Hematopoietic multipotent progenitor cell treated with erythropoietin and hydrocortisone succinate and interleukin-3 and kit ligand, for 8 days (in vitro differentiated cells): ENCODE measurements around the gene FMN1.
"Not testable (repeated sequence)": the region's sequence is repeated elsewhere in the genome, so short reads cannot be mapped to it uniquely, and the experiment has no call there.

Experiments
- DNase-seq: peaks from one replicate; pipeline ENCODE4 v3.0.0-alpha.2; 2015

Gene FMN1

GRCh38 chr15:32873284-32874114 is 321.0 kb downstream of the FMN1 start:
- no peak for DNase-seq

- DNase-seq, result no peak
Measured at GRCh38 chr15:32872621-32873283, 321.8 kb downstream of the FMN1 start.

- no peak for DNase-seq
Measured at GRCh38 chr15:32871883-32872282, 322.6 kb downstream of the FMN1 start.

- no peak for DNase-seq
Measured at GRCh38 chr15:32870240-32871033, 324.1 kb downstream of the FMN1 start.

- DNase-seq, result no peak
Measured at GRCh38 chr15:32869776-32870175, 324.7 kb downstream of the FMN1 start.

- DNase-seq, result no peak
Measured at GRCh38 chr15:32867313-32867626, 327.2 kb downstream of the FMN1 start.

DNA sequence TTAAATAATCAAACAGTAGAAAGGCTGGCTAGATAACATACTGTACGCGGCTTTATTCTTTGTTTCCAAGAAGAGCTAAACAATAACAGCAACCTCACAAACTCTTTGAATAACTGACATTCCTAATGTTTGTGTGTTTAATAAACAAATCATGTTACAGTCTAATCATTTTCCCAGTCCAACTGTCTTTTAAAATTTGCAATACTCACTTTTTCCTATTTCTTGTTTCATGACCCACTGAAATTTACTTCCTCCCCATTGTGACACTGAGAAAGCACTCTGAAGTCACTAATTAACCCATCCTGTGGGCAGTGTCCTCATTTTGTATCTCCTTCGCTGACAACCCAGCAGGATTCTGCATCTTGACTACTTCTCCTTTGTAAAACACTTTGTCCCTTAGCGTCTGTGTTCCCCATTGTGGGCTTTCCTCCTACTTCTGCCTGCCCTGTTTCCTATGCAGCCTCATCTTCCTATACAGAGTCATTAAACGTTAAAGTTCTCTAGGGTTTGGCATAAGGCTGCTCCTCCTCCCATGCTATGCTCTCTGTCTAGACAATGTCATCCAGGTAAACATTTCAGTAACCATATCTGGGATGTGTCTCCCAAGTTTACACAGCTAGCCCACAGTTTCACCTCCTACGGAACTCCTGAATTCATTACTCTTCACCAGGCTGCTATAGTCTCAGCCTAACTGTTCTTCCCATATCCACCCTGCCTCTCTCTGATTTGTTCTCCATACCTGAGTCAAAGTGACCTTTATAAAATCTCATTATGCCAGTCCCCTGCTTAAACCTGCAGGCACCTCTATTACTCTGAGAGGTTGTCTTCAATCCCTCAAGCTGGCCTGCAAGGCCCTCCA is 327.8 kb downstream of the FMN1 start:
- no peak for DNase-seq

GRCh38 chr15:32864841-32865240 is 329.7 kb downstream of the FMN1 start:
- no peak for DNase-seq

DNA sequence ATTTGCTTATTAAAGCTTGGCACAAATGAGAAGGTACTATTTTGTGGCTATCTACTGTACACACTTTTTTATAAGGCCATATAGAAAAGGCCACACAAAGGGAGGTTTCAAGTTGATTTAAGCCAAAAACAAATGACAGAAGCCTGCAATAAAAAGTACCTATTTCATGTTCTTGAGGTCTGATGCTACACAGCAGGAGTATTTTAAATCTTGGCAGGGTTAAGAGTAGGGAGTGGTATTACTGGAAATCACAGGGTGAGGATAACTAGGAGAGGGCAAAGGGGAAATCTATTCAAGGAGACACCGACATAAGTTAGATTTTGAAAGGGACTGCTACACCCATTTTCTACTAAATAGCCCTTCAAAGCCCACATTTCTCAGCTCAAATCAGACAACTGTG is 330.5 kb downstream of the FMN1 start:
- DNase-seq, result no peak

DNA sequence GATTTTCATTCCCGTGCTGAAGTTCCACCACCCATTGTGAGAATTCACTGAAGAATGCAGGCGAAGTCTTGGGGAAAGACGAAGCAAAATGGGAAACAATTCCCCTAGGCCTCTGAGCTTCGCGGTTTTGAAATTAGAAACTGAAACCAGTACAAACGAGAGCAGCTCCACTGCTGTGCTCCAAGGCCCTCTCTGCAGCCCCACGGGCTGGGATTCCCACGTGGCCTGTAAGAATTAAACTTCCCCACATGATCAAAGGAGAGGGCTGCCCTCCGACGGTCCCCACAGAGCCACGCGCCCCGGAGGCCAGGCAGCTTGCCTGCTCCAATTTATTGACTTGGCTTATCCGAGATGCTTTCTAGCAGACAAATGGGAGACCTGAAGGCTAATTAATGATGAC is 332.8 kb downstream of the FMN1 start:
- DNase-seq, result no peak

DNA sequence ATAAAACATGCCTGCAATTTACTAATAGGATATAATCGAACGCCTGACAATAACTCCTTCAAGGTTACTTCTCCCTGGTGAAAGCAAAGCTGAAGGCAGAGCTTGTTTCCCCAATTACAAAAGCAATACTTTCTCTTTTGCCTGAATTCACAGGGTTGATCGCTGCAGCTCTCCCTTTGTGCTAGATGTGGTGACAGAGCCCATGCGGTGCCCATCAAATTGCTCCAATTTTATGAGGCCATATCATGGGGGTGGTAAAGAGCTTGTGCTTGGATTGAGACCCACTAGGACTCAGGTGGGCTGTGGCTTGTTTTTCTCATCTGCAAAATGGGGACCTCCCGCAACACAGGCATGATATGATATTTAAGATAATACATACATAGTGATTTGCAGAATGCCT is 333.3 kb downstream of the FMN1 start:
- DNase-seq, result no peak

DNA sequence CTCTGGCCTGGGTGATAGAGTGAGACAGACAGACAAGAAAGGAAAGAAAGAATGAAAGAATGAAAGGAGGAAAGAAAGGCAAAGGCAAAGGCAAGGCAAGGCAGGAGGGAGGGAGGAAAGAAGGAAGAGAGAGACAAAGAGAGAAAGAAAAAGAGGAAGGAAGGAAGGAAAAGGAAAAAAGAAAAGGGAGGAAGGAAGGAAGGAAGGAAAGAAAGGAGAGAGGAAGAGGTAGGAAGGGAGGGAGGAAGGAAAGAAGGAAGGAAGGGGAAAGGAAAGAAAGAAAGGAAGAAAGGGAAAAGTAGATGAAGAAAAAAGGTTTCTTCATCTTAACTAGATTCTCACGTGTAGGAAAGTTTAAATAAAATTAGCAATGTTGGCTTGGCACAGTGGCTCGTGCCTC is 334.5 kb downstream of the FMN1 start:
- no peak for DNase-seq

- DNase-seq, result no peak
Measured at GRCh38 chr15:32859251-32859650, 335.3 kb downstream of the FMN1 start.

GRCh38 chr15:32857732-32858131 is 336.8 kb downstream of the FMN1 start:
- DNase-seq, result no peak

- DNase-seq, result no peak
Measured at GRCh38 chr15:32856753-32857152, 337.8 kb downstream of the FMN1 start.

DNA sequence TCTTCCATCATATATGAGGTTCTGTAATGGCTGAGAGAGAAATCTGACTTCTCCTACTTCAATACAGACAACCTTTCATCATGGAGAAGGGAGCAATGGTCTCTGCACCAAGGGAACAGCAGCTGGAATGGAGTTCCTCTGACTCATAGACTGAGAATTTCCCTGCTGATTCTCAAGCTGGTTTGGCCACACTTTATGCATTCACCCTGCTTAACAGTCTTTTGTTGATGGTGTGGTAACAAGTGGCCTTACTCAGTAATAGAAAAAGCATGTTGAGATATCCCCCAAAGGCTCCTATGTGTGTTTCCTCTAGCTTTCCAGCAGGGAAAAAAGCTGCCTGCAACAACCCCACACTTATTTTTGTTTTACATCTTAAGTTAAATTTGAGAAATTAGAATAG is 338.6 kb downstream of the FMN1 start:
- no peak for DNase-seq

DNA sequence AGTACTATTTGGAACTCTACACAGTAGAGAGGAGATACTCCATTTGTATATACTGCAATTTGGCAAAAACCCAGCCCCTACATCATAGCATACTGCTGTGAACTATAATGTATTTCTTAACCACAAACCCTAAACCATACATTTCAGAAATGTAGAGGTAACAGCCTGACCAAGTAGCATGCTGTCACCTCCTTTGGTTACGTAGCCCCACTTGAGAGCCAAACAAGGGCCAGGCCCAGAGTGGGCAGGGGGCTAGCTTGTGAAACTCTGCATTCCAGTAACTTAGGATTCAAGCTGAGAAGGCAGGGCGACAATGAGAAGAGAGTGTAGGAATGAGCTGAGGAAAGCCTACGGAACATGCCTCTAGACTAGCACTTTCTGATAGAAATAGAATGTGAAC is 340.9 kb downstream of the FMN1 start:
- DNase-seq, result no peak

DNA sequence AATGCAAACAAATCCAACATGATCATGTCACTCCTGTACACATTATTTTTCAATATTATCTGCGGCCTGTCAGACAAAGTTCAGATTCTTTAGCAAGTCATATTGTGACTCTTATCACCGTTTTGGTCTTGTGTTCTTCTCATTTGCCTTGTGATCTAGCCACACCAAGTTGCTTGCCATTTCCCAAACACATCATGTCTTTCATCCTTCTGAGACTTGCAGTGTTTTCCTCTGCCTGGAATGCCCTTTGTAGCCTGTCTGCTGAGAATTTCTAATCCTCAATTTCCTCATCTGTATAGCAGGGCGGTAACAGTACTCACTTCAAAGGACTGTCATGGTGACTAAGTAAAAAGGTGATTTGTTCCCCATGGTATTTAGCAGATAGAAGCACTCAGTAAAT is 341.7 kb downstream of the FMN1 start:
- no peak for DNase-seq

GRCh38 chr15:32852017-32852416 is 342.5 kb downstream of the FMN1 start:
- DNase-seq, result no peak

DNA sequence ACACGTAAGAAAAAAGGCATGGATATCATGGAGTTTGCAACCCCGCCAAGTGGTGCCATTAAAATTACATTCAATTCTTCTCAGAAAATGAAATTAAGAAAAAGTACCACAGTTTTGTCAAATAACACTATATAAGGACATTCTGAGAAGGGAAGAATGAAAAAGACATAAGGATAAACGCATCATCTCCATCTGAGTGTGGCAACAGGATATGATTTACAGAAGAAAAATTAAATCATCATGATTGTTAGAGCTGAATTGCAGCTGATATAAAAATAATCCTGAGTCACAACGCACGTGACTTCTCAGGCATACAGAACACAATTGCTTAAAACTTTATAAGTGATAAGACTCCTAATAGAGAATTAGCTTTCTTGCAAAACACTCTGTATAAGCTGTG is 342.9 kb downstream of the FMN1 start:
- no peak for DNase-seq

GRCh38 chr15:32849769-32850668 is 344.5 kb downstream of the FMN1 start:
- no peak for DNase-seq

DNA sequence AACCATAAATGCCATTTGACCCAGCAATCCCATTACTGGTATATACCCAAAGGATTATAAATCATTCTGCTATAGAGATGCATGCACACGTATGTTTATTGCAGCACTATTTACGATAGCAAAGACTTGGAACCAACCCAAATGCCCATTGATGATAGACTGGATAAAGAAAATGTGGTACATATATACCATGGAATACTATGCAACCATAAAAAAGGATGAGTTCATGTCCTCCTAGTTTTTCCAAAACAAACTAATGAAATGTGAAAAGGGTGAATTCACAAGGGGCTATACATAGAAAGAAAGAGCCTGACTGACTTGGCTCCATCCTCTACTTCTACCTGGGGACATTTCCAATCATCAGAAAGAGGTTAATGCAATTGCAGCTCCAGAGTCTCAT is 347.8 kb downstream of the FMN1 start:
- not testable (repeated sequence) for DNase-seq
